DMS53 treated with DMSO at 0.1 percent for 48 hours (cell line): Measurements from ENCODE around the gene LRRC40.
"Not testable (repeated sequence)": the region's sequence is repeated elsewhere in the genome, so short reads cannot be mapped to it uniquely, and the experiment has no call there.

ENCODE experiments used
- DNase-seq: peaks from one replicate; lab custom pipeline; 2025; ENCODE audit not compliant: unreplicated experiment; lab: John Stamatoyannopoulos, UW

LRRC40 gene

DNA sequence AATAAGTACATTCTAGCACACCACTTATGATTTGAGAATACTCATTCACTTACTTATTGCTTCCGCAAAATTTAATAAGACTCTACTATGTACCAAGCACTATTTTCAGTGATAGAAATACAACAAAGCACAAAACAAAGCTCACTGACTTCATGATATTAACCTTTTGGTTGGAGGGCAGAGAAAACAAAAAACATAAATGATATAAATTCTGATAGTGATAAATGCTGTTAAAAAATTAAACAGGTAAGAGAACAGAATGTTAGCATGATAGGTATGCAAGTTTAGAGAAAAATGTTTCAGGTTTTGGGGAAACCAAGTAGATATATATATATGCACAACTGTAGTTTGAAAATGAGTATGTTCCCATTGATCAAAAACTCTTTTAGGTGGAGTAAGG lies 1.2 kb downstream of the LRRC40 start:
- no peak for DNase-seq

GRCh38 chr1:70202173-70202758 lies 3.1 kb downstream of the LRRC40 start:
- DNase-seq, result no peak

- DNase-seq, result no peak
Observed at GRCh38 chr1:70200065-70200464, 5.3 kb downstream of the LRRC40 start.

GRCh38 chr1:70196333-70196732 lies 9.0 kb downstream of the LRRC40 start:
- no peak for DNase-seq

GRCh38 chr1:70195342-70195741 lies 10.0 kb downstream of the LRRC40 start:
- no peak for DNase-seq

DNA sequence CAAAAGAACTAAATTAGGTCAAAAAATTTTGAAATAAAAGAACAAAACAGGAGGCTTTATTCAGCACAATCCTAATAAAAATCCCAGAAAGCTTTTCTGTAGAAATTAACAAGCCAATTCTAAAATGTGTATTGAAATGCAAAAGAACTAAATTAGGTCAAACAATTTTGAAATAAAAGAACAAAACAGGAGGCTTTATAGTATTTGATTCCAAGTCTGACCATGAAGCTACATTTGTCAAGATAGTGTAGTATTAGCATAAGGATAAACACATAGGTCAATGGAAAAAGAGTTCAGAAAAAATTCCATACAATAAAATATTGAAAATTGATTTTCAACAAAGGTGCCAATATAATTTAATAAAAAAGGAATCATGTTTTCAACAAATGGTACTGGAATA lies 10.8 kb downstream of the LRRC40 start:
- DNase-seq, result no peak

DNA sequence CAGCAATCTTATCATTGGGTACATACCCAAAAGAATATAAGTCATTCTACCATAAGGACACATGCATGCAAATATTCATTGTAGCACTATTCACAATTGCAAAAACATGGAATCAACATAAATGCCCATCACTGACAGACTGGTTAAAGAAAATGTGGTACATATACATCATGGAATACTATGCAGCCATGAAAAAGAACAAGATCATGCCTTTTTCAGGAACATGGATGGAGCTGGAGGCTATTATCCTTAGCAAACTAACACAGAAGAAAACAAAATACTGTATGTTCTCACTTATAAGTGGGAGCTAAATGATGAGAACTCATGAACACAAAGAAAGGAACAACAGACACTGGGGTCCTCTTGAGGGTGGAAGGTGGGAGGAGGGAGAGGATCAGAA lies 12.9 kb downstream of the LRRC40 start:
- DNase-seq, result not testable (repeated sequence)

DNA sequence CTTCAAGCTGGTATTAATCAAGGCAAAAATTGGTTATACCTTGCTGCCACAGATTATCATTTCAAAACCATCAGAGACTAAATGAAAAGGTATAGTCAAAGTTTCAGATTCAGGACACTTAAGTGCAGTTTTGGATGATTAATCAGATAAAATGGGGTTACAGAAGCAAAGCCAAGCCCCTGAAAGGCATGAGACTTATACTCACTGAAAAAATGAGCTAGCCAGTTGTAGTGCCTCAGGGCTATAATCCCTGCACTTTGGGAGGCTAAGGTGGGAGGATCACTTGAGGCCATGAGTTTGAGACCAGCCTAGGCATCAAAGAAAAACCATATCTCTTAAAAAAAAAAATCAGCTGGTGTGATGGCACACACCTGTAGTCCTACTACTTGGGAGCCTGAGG lies 15.2 kb downstream of the LRRC40 start:
- no peak for DNase-seq

GRCh38 chr1:70188522-70188921 lies 16.9 kb downstream of the LRRC40 start:
- no peak for DNase-seq

DNA sequence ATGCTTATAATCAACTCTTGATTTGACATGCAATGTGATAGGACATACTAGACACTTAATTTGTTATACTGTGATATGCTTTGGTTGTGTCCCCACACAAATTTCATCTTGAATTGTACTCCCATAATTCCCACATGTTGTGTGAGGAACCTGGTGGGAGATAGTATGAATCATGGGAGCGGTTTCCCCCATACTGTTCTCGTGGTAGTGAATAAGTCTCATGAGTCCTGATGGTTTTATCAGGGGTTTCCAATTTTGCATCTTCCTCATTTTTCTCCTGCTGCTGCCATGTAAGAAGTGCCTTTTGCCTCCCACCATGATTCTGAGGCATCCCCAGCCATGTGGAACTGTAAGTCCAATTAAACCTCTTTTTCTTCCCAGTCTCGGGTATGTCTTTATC lies 20.2 kb downstream of the LRRC40 start:
- not testable (repeated sequence) for DNase-seq

DNA sequence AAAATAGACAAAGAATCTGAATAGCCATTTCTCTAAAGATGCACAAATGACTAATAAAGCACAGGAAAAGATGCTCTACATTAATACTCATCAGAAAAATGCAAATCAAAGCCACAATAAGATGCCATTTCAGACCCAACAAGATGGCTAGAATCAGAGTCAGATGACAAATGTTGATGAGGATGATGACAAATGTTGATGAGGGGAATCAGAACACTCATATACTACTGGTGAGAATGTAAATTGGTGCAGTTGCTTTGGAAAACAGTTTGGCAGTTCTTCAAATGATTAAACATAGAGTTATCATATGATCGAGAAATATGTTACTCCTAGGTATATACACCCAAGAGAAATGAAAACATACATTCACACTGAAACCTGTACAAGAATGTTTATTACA lies 33.9 kb downstream of the LRRC40 start:
- DNase-seq, result no peak

- no peak for DNase-seq
Observed at GRCh38 chr1:70169018-70169839, 36.1 kb downstream of the LRRC40 start.

DNA sequence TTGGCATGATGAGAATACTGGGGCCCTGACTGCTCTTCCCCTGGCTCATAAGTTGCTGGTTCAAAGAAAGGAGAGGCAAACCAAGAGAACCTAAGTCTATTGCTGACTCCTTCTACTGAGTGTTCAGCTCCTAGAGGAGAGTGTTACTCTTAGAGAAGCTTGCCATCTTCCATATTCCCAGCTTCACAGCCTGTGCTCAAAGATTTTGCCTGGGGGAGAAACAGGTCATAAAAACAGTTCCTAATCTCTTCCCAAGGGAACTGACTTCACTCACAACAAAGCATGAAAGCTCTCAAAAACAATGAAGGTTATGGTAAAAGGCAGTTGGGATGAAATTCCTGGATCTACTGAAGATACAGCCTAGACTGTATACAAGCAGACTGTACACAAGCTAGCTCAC lies 37.1 kb downstream of the LRRC40 start:
- DNase-seq, result no peak

DNA sequence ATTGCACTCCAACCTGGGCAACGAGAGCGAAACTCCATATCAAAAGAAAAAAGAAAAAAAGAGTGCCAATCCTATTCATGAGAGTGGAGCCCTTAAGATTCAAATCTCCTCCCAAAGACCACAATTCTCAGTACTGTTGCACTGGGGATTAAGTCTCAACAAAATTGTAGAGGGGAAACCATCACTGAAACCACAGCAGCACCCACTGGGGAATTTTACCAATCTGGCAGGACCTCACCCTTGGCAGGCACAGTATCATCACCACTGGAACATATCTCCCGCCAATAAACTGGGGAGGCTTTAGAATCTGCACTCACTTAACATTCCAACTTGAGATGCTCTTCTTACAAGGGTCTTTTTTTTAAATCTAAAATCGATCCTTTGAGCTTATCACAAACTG lies 41.0 kb downstream of the LRRC40 start:
- no peak for DNase-seq

- DNase-seq, result no peak
Observed at GRCh38 chr1:70156529-70157120, 48.8 kb downstream of the LRRC40 start.

GRCh38 chr1:70153739-70154138 lies 51.6 kb downstream of the LRRC40 start:
- no peak for DNase-seq

GRCh38 chr1:70150444-70150843 lies 54.9 kb downstream of the LRRC40 start:
- DNase-seq, result no peak

DNA sequence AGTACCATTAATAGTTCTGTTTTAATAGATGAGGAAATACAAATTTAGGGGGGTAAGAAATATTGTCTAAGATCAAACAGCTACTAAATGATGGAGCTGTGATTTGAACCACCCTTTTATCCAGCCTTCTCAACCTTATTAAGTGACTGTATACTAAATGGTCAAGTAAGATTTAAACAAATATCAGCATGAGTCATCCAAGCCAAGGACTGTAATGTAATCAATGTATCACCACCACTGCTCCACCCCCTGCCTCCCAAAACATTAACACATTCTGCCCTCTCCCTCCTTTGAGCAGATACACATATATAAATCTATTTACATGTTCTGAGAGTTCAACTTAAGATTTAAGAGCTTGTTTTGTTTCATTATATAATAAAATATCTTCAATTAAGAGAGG lies 58.9 kb downstream of the LRRC40 start:
- DNase-seq, result peak; percentile 68

GRCh38 chr1:70143048-70143659 lies 62.2 kb downstream of the LRRC40 start:
- no peak for DNase-seq

DNA sequence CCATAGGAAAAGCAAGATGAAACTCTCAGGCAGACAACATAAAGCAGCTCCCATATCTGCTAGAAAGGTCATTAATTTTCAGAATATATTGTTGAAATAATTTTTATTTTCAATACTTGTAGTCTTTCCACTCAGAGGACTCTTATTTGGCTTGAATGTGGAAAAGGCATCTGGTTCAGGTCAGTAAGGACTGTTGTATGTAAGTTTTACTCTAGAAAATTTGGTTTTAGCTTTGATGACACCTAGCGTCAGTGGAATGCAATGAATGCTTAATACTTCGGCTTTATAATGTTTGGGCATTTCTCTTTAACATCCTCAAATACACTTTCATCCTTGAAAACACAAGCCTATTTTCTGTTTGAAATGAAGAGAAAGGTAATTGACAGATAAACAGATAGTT lies 63.3 kb downstream of the LRRC40 start:
- DNase-seq, result no peak

GRCh38 chr1:70140894-70141293 lies 64.5 kb downstream of the LRRC40 start:
- DNase-seq, result no peak

DNA sequence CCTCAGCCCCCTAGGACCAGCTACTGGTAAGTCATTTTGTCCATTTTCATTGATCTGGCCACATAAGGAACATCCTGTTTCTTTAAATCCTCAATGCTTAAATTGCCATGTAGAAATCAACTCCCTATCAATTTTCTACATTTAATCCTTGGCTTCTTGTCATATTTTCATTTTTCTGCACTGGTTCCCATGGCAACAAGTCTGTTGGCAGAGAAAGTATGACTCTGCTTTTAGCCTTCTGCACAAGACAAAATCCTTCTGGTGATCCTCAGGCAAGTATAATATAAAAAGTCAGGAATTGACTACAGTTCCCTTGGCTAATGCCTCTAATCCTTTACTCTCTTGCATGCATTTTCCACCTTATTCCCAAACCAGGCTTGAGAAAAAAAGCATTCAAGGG lies 65.0 kb downstream of the LRRC40 start:
- no peak for DNase-seq
